Glutamatergic neuron (in vitro differentiated cells): ENCODE measurements around the gene FANK1. TPM values are rescaled to one million over a fixed set of nuclear protein-coding genes. Genes with fewer than 3 reads are reported as not detected.

ENCODE experiments used
- DNase-seq: peaks from one replicate; pipeline ENCODE4 v3.0.0; 2022
- H3K27ac Mint-ChIP-seq: one replicate; pipeline ENCODE4 v1.8.0; 2020; ENCODE audit warnings: mild to moderate bottlenecking, mixed read lengths, inconsistent platforms; ENCODE audit not compliant: unreplicated experiment
- H3K27me3 Mint-ChIP-seq: one replicate; pipeline ENCODE4 v1.8.0; 2020; ENCODE audit warnings: mild to moderate bottlenecking, moderate library complexity, mixed read lengths, inconsistent platforms; ENCODE audit not compliant: unreplicated experiment
- H3K36me3 Mint-ChIP-seq: one replicate; pipeline ENCODE4 v1.8.0; 2020; ENCODE audit warnings: mild to moderate bottlenecking, mixed read lengths, inconsistent platforms; ENCODE audit not compliant: unreplicated experiment
- H3K4me1 Mint-ChIP-seq: one replicate; pipeline ENCODE4 v1.8.0; 2020; ENCODE audit warnings: mild to moderate bottlenecking, low read depth, mixed read lengths, inconsistent platforms; ENCODE audit not compliant: unreplicated experiment
- H3K4me3 Mint-ChIP-seq: one replicate; pipeline ENCODE4 v1.8.0; 2020; ENCODE audit warnings: mild to moderate bottlenecking, mixed read lengths, inconsistent platforms; ENCODE audit not compliant: unreplicated experiment
- H3K9me3 Mint-ChIP-seq: one replicate; pipeline ENCODE4 v1.8.0; 2020; ENCODE audit warnings: mild to moderate bottlenecking, moderate library complexity, mixed read lengths, inconsistent platforms; ENCODE audit not compliant: unreplicated experiment
- CTCF ChIP-seq: fragments of 200-600 bp; sonication (generic); IDR thresholded peaks from one replicate; pipeline ENCODE4 v1.5.0; 2021; ENCODE audit not compliant: partially characterized antibody, unreplicated experiment
- total RNA-seq: library from RNA; stranded (reverse); fragmentation: NEBNext Ultra II Directional; extraction: Animal tissue kit (Norgen Biotek cat#: 25700); gene quantifications from one replicate; pipeline ENCODE4 v1.2.1, GENCODE V29; 2021; ENCODE audit not compliant: unreplicated experiment

The FANK1 gene
- total RNA-seq, 1 donor from 2014 or later, result 0.59 TPM

DNA sequence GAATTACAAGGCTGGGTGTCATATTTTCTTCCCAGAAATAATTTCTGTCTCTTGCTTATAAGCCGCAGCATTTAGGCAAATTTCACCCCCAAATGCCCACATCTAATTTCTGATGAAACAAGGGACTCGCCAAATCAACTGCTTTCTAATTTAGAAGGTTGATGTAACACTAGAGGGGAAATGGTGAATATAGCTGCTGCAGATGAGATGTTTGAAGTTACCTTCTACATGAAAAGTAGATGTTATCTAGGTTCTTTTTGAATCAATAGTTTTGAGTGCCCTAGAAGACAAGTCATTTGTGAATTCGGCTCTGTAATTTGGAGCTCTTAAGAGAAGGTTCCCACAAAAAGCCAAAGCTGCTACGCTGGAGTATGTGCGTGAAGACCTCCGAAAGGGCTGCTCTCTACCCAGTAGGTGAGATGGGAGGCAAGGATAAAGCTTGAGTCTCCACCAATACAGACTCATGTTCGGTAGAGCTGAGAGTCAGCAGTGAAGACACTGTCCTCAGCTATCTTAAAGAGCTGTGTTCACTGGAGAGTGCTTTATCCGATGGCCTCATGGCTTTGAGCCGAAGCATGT lies 99.5 kb downstream of the FANK1 start:
- no peak overlapping the region for H3K27ac Mint-ChIP-seq
- no peaks in the 10 kb centered on the region for H3K9me3 Mint-ChIP-seq
- DNase-seq, result no peak
- H3K27me3 Mint-ChIP-seq, result no peaks in the 10 kb centered on the region
- no peak for TF ChIP-seq CTCF
- no peaks in the 10 kb centered on the region for H3K36me3 Mint-ChIP-seq
- H3K4me3 Mint-ChIP-seq, result no peak overlapping the region
- H3K4me1 Mint-ChIP-seq, result no peaks in the 10 kb centered on the region

GRCh38 chr10:125997586-125997985 lies 101.2 kb downstream of the FANK1 start:
- H3K27ac Mint-ChIP-seq, result no peak overlapping the region
- no peaks in the 10 kb centered on the region for H3K9me3 Mint-ChIP-seq
- TF ChIP-seq CTCF, result no peak
- no peaks in the 10 kb centered on the region for H3K4me1 Mint-ChIP-seq
- no peak overlapping the region for H3K4me3 Mint-ChIP-seq
- DNase-seq, result no peak
- H3K36me3 Mint-ChIP-seq, result no peaks in the 10 kb centered on the region
- H3K27me3 Mint-ChIP-seq, result no peaks in the 10 kb centered on the region

GRCh38 chr10:125999694-126000093 lies 103.3 kb downstream of the FANK1 start:
- DNase-seq, result no peak
- H3K27ac Mint-ChIP-seq, result no peak overlapping the region
- no peaks in the 10 kb centered on the region for H3K9me3 Mint-ChIP-seq
- H3K36me3 Mint-ChIP-seq, result no peaks in the 10 kb centered on the region
- H3K4me3 Mint-ChIP-seq, result no peak overlapping the region
- H3K4me1 Mint-ChIP-seq, result no peaks in the 10 kb centered on the region
- no peak for TF ChIP-seq CTCF
- no peaks in the 10 kb centered on the region for H3K27me3 Mint-ChIP-seq

DNA sequence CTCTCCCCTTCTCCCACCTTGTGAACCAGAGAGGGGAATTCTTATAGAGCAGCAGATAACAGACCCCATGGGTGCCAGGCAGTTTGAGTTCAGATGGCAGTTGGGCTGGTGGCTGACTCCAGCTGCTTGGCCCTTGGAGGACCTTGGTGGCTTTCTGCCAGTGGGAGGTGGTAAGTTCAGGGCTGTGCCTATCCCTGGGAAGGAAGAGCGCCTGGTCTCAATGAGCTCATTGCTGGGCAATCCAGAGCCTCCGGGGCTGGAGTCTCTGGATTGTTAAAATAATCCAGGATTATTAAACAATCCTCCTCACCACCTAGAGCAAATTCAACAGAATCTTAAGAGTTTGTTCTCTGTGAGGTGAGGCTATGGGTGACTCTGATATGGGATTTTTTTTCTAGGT lies 105.2 kb downstream of the FANK1 start:
- H3K27me3 Mint-ChIP-seq, result peaks cover 2% of the 10 kb centered on the region

DNA sequence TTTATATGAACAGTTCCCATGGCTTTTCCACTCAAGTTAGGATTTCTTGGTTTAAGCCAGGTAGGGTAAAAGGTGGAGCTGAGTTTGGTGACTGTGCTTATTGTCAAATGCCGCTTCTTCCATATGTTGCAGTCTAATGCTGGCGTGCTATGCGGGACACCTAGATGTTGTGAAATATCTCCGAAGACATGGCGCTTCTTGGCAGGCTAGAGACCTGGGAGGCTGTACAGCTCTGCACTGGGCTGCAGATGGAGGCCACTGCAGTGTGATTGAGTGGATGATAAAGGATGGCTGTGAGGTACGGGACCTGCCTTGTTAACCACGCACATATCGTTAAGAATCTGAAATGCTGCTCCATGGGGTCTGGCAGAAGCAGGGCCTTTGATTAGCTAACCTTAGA lies 108.4 kb downstream of the FANK1 start:
- no peaks in the 10 kb centered on the region for H3K36me3 Mint-ChIP-seq
- peaks cover 2% of the 10 kb centered on the region for H3K27me3 Mint-ChIP-seq

More for the DNA sequence above, 105.2 kb downstream of the FANK1 start:
- TF ChIP-seq CTCF, result no peak
- no peaks in the 10 kb centered on the region for H3K36me3 Mint-ChIP-seq
- H3K4me3 Mint-ChIP-seq, result no peak overlapping the region
- no peak for DNase-seq
- H3K27ac Mint-ChIP-seq, result no peak overlapping the region
- H3K4me1 Mint-ChIP-seq, result no peaks in the 10 kb centered on the region
- no peaks in the 10 kb centered on the region for H3K9me3 Mint-ChIP-seq

More for the DNA sequence above, 108.4 kb downstream of the FANK1 start:
- DNase-seq, result no peak
- H3K4me1 Mint-ChIP-seq, result no peaks in the 10 kb centered on the region
- no peak overlapping the region for H3K27ac Mint-ChIP-seq
- TF ChIP-seq CTCF, result no peak
- no peaks in the 10 kb centered on the region for H3K9me3 Mint-ChIP-seq
- no peak overlapping the region for H3K4me3 Mint-ChIP-seq
